HG03039 (cell line): ENCODE data around the gene MEI1.

Source experiments
- ATAC-seq: cut with Tn5 transposase; IDR thresholded peaks from one replicate; pipeline ENCODE4 v1.9.1; 2021; ENCODE audit warnings: mild to moderate bottlenecking, moderate library complexity; ENCODE audit not compliant: unreplicated experiment

The MEI1 gene

DNA sequence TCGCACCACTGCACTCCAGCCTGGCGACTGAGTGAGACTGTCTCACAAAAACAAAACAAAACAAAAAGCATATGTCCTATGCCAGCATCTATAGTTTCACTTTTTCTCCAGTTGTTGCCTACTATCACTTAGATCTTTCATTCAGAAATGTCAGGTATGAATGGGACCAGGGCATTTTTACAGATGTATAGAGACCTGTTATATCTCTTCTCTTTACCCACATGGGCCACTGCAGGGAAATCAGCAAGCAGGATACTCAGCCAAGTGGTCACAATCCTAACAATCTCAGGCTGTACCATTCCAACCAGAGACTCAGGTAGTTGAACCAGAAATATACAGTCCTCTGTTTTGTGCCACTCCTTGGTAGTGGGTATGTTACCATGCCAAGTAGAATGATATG is 117.6 kb downstream of the MEI1 start:
- ATAC-seq = no peak

DNA sequence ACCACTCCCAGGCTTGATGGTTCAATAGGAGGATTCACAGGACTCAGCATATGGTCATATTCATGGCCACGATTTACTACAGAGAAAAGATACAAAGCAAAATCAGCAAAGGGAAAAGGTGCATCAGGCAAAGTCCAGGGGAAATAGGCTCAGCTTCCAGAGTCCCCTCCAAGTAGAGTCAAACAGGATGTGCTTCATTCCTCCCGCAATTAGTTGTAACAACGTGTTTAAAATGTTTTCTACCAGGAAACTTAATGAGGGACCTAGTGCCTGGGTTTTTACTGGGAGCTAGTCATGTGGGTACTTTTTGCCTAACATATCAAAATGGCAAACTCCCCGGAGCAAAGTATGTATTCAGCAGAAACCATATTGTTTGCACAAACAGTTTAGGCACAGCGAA is 118.7 kb downstream of the MEI1 start:
- no peak for ATAC-seq

GRCh38 chr22:41818596-41818995 is 119.3 kb downstream of the MEI1 start:
- ATAC-seq = no peak

GRCh38 chr22:41819257-41819656 is 120.0 kb downstream of the MEI1 start:
- no peak for ATAC-seq

GRCh38 chr22:41820447-41820846 is 121.1 kb downstream of the MEI1 start:
- ATAC-seq = no peak

DNA sequence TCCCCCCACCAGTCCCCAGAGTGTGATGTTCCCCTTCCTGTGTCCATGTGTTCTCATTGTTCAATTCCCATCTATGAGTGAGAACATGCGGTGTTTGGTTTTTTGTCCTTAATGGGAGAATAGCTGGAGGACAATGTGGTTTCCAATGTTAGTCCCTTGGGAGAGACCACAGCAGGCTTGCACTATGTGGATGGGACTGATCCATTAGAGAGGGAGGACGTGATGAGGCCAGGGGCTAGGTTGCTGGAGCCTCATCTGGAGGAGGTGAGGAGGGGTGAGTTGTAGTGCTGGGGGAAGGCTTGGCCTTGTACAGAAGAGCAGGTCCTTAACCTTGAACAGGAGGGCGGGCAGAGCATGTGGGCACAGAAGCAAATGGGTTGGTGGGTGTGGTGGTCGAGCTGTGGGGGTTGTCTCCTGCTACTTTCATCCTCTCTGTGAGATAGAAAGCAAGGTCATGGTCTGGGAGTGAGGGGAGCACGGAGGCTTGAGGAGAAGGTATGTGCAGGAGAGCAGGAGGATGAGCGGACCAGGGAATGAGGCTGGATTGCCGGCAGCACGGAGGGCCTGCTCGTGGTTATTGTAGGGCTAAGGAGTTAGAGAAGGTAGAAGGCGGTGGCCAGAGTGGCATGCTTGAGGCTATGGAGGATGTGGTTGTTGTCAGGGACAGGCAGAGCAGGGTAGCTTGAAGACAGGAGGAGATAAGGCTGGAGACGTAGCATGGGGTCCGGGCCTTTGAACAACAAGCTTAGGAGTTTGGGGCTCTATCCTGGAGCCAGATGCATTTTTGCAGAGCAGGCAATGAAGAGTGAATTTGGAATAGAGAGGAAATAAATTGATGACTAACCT is 122.4 kb downstream of the MEI1 start:
- no peak for ATAC-seq

GRCh38 chr22:41822317-41823057 is 123.2 kb downstream of the MEI1 start:
- no peak for ATAC-seq

- ATAC-seq = no peak
Observed at GRCh38 chr22:41823797-41824196, 124.5 kb downstream of the MEI1 start.

DNA sequence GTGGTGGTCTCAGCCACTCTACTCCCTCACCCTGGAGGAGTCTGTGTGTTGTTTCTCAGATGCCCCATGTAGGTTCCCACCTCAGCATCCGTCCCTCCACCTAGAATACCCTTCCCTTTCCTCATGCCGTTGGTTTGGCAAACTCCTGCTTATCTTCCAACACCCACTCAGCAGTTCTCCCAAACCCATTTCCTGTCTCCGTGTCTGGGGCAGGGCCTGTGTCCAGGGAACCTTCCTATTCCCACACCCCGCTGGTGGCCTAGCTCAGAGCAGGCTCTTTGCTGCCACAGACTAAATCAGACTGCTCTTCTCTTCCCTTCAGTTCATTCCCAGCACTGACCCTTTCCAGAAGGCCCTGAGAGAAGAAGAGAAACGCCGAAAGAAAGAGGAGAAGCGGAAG is 126.1 kb downstream of the MEI1 start:
- ATAC-seq = no peak

DNA sequence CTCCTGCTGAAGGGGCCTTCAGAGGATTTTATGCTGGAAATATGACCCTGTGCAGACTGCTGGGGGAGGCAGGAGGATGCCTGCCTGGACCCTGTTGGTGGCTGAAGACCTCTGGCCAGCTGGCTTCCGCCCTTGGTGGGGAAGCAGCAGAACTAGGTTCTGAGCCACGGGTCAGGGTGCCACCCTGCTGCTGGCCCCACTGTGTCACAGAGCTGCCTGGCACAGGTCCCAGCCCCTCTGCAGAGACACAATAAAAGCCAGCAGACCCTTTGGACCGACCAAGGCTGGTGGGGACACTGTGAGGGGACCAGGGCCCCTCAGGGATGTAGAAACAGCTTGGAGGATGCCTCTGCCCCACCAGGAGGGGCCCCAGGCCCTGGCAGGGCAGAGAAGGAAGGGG is 126.7 kb downstream of the MEI1 start:
- ATAC-seq = no peak

- no peak for ATAC-seq
Observed at GRCh38 chr22:41826430-41827383, 127.4 kb downstream of the MEI1 start.

DNA sequence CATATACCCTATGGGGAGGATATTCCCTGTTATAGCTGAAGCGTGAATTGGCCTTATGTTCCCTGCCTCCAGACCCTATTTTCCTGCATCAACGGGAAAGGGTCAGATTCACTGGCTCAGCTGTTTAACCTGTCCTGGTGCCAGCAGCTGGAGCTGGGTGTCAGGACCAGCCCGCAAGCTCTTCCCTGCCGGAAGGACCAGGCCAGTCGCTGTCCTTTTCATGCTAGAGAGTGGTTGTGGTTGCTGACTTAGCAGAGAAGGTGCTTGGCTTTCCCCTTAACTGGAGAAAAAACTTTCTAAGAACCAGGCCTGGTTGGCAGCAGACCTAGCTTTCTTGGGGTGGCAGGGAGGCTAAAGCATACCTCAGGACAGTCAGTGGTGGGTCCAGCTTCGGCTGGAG is 128.4 kb downstream of the MEI1 start:
- ATAC-seq = no peak

DNA sequence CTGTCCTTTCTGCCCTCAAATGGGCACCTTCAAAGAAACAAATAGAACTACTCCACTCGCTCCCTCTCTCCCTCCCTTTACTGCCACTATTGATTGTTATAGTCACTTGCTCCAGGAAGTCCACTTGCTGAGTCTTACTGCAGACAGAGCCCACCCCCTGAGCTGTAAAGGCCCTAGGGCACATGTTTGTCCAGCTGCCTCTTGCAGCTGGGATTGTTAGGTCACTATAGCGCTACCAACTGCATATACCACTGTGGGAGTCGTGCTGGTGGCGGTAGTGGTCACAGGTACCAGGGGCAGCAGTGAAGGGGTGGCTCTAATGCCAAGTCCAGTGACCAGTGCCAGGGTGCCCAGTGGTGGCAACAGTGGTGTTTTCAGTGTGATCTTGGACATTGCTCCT is 129.2 kb downstream of the MEI1 start:
- ATAC-seq = no peak

DNA sequence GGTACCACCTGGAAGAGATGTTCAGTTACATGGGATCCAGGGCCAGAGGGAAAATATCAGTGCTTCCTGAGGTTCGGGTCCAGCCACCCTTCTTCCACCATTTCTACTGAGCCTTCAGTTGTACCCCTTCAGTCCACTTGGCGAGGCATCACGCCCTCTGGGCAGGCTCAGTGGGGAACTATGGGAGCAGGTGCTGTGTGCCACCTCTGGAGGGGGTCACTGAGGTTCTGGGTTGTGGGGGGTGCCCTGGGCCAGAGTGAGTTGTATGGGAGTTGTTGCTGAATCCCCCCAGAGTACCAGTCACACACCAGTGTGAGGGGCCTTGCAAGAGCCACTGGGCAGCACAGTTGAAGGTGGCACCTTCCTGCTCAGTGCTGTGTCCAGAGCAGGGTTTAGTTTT is 130.9 kb downstream of the MEI1 start:
- ATAC-seq = no peak

DNA sequence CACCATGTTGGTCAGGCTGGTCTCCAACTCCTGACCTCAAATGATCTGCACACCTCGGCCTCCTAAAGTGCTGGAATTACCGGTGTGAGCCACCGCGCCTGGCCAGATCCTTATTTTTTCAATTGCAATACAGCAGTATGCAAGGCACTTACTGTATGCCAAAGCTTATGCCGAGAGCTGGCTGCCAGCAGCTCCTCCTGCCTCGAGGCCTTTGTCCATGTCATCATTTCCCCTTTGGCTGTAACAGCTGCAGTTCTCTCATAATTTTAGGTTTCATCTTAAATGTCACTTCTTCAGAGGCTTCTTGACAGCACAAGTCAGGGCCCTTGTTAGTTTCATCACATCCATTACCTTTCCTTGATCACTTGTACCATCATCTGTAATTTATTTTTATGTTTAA is 132.1 kb downstream of the MEI1 start:
- ATAC-seq = no peak

DNA sequence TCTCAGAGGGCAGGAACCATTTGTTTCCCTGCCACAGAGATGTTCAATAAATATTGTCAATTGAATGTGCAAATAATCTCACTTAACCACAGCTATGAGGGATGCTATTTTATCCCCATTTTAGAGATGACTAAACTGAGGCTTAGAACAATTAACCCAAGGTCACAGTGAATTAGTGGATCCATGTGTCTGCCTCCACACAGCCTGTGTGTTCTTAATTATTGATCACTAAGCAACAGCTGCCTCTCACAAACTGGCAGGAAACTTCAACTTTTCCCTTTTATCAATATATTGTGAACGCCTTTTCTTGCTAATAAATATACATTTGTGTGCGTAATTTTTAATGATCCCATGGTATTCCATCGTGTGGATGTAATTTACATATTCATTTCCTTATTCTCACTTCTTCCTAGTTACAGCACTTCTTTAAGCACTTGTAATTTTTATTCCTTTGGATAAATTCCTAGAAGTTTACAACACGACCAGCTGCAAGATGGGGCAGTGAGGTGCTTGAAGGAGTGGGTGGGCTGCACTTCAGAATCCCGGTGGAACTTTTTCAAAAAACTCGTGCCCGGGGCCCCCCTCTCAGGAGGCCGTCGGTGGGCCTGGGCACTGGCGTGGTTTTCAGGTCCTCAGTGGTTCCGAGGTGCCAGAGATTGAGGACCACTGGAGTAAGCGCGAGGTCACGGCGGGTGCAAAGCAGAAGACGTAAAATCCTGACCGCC is 132.7 kb downstream of the MEI1 start:
- peak; percentile 6 for ATAC-seq

DNA sequence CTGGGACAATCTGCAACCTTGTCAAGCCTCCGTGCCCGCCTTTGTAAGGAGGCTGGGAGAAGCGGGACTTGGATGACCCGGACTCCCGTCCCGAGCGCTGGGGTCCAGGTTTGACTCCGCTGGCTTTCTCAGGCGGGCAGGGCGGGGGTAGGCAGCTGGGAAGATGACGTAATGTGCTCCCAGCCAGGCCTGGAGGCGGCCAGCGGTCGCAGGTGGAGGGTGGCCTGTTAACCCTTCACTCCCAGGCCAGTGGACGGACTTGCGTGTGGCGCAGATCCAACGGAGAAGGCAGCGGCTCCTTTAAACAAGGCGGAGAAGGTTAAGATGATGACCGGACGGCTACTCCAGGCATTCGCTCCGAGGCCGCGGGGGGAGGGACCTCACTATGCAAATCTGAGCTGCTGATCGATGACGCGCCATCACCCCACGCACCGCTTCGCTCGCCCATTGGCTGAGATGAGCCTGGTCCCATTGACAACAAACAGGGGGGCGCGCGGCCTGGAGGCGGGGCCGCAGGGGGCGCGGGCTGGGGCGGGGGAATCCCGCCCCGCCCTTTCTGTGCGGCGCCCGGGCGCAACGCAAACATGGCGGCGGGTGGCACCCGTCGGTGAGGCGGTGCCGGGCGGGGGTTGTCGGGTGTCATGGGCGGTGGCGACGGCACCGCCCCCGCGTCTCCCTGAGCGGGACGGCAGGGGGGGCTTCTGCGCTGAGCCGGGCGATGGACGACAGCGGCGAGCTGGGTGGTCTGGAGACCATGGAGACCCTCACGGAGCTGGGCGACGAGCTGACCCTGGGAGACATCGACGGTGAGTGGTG is 133.5 kb downstream of the MEI1 start, which contains the start of gene SREBF2:
TSS of gene SREBF2 (plus strand) at position 553 of the 816 bp plus-strand sequence. CDS start at position 719, 166 bp downstream.
- peak; percentile 74 for ATAC-seq

DNA sequence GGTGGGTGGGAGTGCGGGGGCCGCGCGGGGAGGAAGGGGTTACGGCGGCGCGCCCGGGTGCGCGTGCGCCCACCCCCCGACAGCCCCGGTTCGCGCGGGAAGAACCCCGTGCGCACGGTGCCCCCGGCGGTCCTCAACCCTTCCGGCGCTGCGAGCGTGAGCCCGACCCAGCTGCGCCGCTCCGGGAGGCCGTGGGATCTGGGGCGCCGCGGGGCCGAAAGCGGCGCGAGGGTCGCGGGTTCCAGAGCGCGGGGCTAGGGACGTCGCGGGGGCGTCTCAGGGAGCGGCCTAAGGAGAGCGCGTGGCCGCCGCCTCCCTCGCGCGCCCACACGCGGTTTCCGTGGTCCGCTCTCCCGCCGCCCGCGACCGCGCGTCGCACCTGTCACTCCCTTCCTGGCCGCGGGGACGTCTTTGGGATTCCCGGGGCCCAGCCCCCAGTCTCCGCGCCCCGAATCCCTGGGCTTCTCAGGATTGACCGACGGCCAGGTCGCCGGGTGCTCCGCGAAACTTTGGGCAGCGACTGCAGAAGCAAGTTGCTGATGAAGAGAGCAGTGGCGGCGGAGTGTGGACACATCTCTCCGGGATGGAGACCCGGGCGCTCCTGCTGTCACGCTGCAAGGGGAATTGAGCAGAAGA is 134.2 kb downstream of the MEI1 start:
- ATAC-seq = peak; percentile 17
